HepG2 (cell line): ENCODE measurements around the gene MVP. TPM values are rescaled to one million over a fixed set of nuclear protein-coding genes. Genes with fewer than 3 reads are reported as not detected.
A peak's percentile ranks its signal among the peaks of the same experiment; 100 is the strongest.

Experiments
- HIVEP1 ChIP-seq: sonication (generic); formaldehyde crosslinking; IDR thresholded peaks from 2 replicates; pipeline ENCODE4 v1.4.0; 2020; ENCODE audit warnings: mild to moderate bottlenecking, missing genetic modification reagents
- MIER3 ChIP-seq: IDR thresholded peaks from 2 replicates; pipeline ENCODE4 v1.6.1; 2016; ENCODE audit warnings: missing compliant biosample characterization, borderline replicate concordance
- MTA3 ChIP-seq: sonication (generic); formaldehyde crosslinking; IDR thresholded peaks from 2 replicates; pipeline ENCODE4 v1.4.0; 2020; ENCODE audit warnings: missing genetic modification reagents
- NFKB2 ChIP-seq: sonication (generic); formaldehyde crosslinking; IDR thresholded peaks from 2 replicates; pipeline ENCODE4 v1.4.0; 2020; ENCODE audit warnings: missing genetic modification reagents, borderline replicate concordance
- NPAS2 ChIP-seq: sonication (generic); formaldehyde crosslinking; IDR thresholded peaks from 2 replicates; pipeline ENCODE4 v1.8.0; 2022; ENCODE audit warnings: mild to moderate bottlenecking, missing genetic modification reagents, borderline replicate concordance
- PBX2 ChIP-seq: IDR thresholded peaks from 2 replicates; pipeline ENCODE4 v1.6.1; 2016; ENCODE audit warnings: control low read depth
- RXRA ChIP-seq: sonication (generic); formaldehyde crosslinking; IDR thresholded peaks from 2 replicates; pipeline ENCODE4 v1.5.1; 2020; ENCODE audit warnings: missing genetic modification reagents
- SMAD9 ChIP-seq: sonication (generic); formaldehyde crosslinking; IDR thresholded peaks from 2 replicates; pipeline ENCODE4 v1.5.1; 2020; ENCODE audit warnings: mild to moderate bottlenecking, missing genetic modification reagents
- SP140L ChIP-seq: sonication (generic); formaldehyde crosslinking; IDR thresholded peaks from 2 replicates; pipeline ENCODE4 v1.4.0; 2020; ENCODE audit warnings: missing genetic modification reagents, borderline replicate concordance
- TFDP2 ChIP-seq: sonication (generic); formaldehyde crosslinking; IDR thresholded peaks from 2 replicates; pipeline ENCODE4 v1.4.0; 2020; ENCODE audit warnings: missing genetic modification reagents
- ZBTB21 ChIP-seq: sonication (generic); formaldehyde crosslinking; IDR thresholded peaks from 2 replicates; pipeline ENCODE4 v1.4.0; 2020; ENCODE audit warnings: missing genetic modification reagents
- ZNF207 ChIP-seq: fragments of 450-650 bp; IDR thresholded peaks from 2 replicates; pipeline ENCODE4 v1.6.1; 2016; ENCODE audit warnings: antibody characterized with exemption, borderline replicate concordance
- ZNF282 ChIP-seq: fragments of 450-650 bp; IDR thresholded peaks from 2 replicates; pipeline ENCODE4 v1.6.1; 2018; ENCODE audit not compliant: partially characterized antibody
- ZNF430 ChIP-seq: sonication (generic); formaldehyde crosslinking; IDR thresholded peaks from 2 replicates; pipeline ENCODE4 v1.9.0; 2021; ENCODE audit warnings: mild to moderate bottlenecking, missing genetic modification reagents
- ZNF512 ChIP-seq: sonication (generic); formaldehyde crosslinking; IDR thresholded peaks from 2 replicates; pipeline ENCODE4 v1.4.0; 2020; ENCODE audit warnings: mild to moderate bottlenecking, missing genetic modification reagents
- ZNF557 ChIP-seq: sonication (generic); formaldehyde crosslinking; IDR thresholded peaks from 2 replicates; pipeline ENCODE4 v1.4.0; 2020; ENCODE audit warnings: missing genetic modification reagents
- ZNF703 ChIP-seq: sonication (generic); formaldehyde crosslinking; IDR thresholded peaks from 2 replicates; pipeline ENCODE4 v1.5.1; 2020; ENCODE audit warnings: missing genetic modification reagents, mild to moderate bottlenecking, moderate library complexity, borderline replicate concordance
- ZNF775 ChIP-seq: sonication (generic); formaldehyde crosslinking; IDR thresholded peaks from 2 replicates; pipeline ENCODE4 v1.4.0; 2020; ENCODE audit warnings: missing genetic modification reagents, mild to moderate bottlenecking, moderate library complexity, borderline replicate concordance
- ZNF782 ChIP-seq: sonication (generic); formaldehyde crosslinking; IDR thresholded peaks from 2 replicates; pipeline ENCODE4 v1.4.0; 2020; ENCODE audit warnings: missing genetic modification reagents, mild to moderate bottlenecking, borderline replicate concordance
- ZUFSP ChIP-seq: sonication (generic); formaldehyde crosslinking; IDR thresholded peaks from 2 replicates; pipeline ENCODE4 v1.9.0; 2021; ENCODE audit warnings: missing genetic modification reagents, mild to moderate bottlenecking, borderline replicate concordance
- polyA plus RNA-seq, 8 experiments: library from polyadenylated mRNA; depleted of rRNA in 3 of 8; stranded (reverse) in 7 of 8; unstranded in 1 of 8; fragments of >200 nt; fragmentation: Illumina TruSeq in 4 of 8; extraction: Trizol in 4 of 8; gene quantifications; 2 replicates each; pipeline versions ENCODE4 v1.2.1 to v1.2.3, GENCODE V29; 2011 to 2016; ENCODE audit warnings: low read depth in 4 of 8, missing spikeins in 1 of 8, mixed read lengths in 1 of 8; ENCODE audit not compliant: insufficient read depth in 1 of 8
- total RNA-seq, 5 experiments: library from RNA; depleted of rRNA; stranded (reverse); fragments of >200 nt; fragmentation: Illumina TruSeq; extraction: Trizol; gene quantifications; 2 replicates each; pipeline ENCODE4 v1.2.3, GENCODE V29; 2016; ENCODE audit warnings: low read depth in 1 of 5
- TF ChIP-seq, protein P1 (sequence below): sonication (generic); formaldehyde crosslinking; IDR thresholded peaks from 2 replicates; pipeline ENCODE4 v1.4.0; 2020; ENCODE audit warnings: mild to moderate bottlenecking, missing genetic modification reagents, borderline replicate concordance

MVP gene
- total and polyA plus RNA-seq, 2 of the 13 experiments (the other 11 are each of a cell fraction or from before 2014, with no cell fraction given): 22.9 to 43.5 TPM

DNA sequence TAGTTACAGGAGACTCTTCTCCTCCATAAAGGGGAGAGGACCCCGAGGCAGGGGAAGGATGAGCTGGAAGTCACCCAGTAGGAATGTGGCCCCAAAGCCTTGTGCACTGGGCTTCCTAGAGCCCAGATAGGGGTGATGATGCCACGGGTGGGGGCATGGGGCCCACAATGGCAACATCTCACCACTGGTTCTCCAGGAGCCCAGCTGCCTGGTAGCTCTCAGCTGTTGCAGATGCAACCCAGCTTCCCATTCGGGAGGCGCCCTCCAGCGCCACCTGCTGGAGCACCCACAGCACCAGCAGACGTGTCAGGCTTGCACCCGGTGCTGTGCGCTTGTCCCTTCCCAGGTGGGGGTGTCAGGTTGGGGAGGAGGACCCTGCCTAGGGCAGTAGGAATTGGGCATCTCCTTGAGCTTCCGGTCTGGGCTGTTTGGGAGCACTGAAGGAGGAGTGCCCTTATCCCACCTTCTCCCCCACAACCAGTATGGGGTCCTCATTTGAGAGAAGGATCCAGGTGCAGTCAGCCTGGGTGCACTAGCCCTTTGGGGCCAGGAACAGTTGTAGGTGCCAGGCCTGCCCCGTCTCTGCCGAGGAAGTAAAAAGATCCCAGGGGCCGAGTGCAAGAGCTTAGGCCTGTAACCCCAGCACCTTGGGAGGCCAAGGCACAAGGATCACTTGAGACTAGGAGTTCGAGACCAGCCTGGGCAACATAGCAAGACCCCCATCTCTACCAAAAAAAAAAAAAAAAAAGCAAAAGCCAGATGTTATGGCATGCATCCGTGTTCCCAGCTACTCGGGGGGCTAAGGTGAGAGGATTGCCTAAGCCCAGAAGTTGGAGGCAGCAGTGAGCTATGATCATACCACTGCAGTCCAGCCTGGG, 28.4 kb downstream of the MVP start (continued):
- TF ChIP-seq TFDP2 (0 out of 2 replicates have a peak, but pooled peaks have one; percentile 39), ZBTB21 (CRISPR knock-in tag) (no peak), ZNF282 (no peak), RXRA (peak; percentile 41; the same call in 1 of the 2 replicates), ZUFSP (no peak), HIVEP1 (CRISPR knock-in tag) (no peak), ZNF430 (CRISPR knock-in tag) (no peak), SMAD9 (CRISPR knock-in tag) (no peak), ZNF557 (CRISPR knock-in tag) (no peak), ZNF703 (CRISPR knock-in tag) (no peak), PBX2 (CRISPR knock-in tag) (no peak), ZNF782 (CRISPR knock-in tag) (no peak; the same call in 1 of the 2 replicates), MTA3 (CRISPR knock-in tag) (no peak), MIER3 (peak; percentile 52; the same call in 1 of the 2 replicates), NPAS2 (CRISPR knock-in tag) (no peak), ZNF207 (no peak), NFKB2 (CRISPR knock-in tag) (peak; percentile 58; the same call in 1 of the 2 replicates), SP140L (CRISPR knock-in tag) (no peak), ZNF775 (CRISPR knock-in tag) (no peak), ZNF512 (no peak)
- TF ChIP-seq, protein P1, sequence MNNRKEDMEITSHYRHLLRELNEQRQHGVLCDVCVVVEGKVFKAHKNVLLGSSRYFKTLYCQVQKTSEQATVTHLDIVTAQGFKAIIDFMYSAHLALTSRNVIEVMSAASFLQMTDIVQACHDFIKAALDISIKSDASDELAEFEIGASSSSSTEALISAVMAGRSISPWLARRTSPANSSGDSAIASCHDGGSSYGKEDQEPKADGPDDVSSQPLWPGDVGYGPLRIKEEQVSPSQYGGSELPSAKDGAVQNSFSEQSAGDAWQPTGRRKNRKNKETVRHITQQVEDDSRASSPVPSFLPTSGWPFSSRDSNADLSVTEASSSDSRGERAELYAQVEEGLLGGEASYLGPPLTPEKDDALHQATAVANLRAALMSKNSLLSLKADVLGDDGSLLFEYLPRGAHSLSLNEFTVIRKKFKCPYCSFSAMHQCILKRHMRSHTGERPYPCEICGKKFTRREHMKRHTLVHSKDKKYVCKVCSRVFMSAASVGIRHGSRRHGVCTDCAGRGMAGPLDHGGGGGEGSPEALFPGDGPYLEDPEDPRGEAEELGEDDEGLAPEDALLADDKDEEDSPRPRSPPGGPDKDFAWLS (CRISPR knock-in tag): no peak
